Endothelial cell of umbilical vein (primary cell): ENCODE data around the gene MAL. TPM values are rescaled to one million over a fixed set of nuclear protein-coding genes. Genes with fewer than 3 reads are reported as not detected.

Experiments used
- BruUV-seq: library from RNA; stranded (reverse); fragments of 400-500 nt; replicated peaks from 2 replicates; lab custom pipeline; 2021; lab: Mats Ljungman, UMichigan
- CTCF ChIA-PET: fragments of 300-600, 350-600 bp; sonication (Branson Sonifier 250); formaldehyde crosslinking; loops from one replicate; lab custom pipeline; 2021; ENCODE audit warnings: antibody characterized with exemption, inconsistent platforms; lab: Charles Lee
- POLR2A ChIA-PET: fragments of 300-600, 350-600 bp; sonication (Branson Sonifier 250); formaldehyde crosslinking; loops from one replicate; lab custom pipeline; 2021; ENCODE audit warnings: antibody characterized with exemption, inconsistent platforms; lab: Charles Lee
- DNase-seq: peaks from one replicate; pipeline ENCODE4 v3.0.0-alpha.2; 2011; ENCODE audit warnings: low read depth, low spot score
- FAIRE-seq: peaks from 2 replicates; lab custom pipeline; 2011; peaks lifted over from hg19 to GRCh38; lab: Jason Lieb, UNC
- H2AFZ ChIP-seq: 2 replicates; pipeline ENCODE4 v1.6.0; 2012; ENCODE audit warnings: low read depth, low read length, control low read depth, inconsistent platforms
- H3K27ac ChIP-seq: 2 replicates; pipeline ENCODE4 v1.5.1; 2011; ENCODE audit warnings: low read depth, mild to moderate bottlenecking, control low read depth, low read length, moderate library complexity; ENCODE audit not compliant: insufficient read depth
- H3K27me3 ChIP-seq, 2 experiments: 2 replicates each; pipeline versions ENCODE4 v1.6.0 to v1.6.1; 2011; ENCODE audit warnings: low read length in 2 of 2, mixed read lengths in 1 of 2; ENCODE audit not compliant: control insufficient read depth in 2 of 2, insufficient read depth in 2 of 2
- H3K36me3 ChIP-seq, 2 experiments: 2 replicates in 1 of 2; 3 replicates in 1 of 2; pipeline ENCODE4 v1.5.1; 2011; ENCODE audit warnings: low read length in 2 of 2, mild to moderate bottlenecking in 1 of 2, moderate library complexity in 1 of 2; ENCODE audit not compliant: control insufficient read depth in 2 of 2, insufficient read depth in 2 of 2; ENCODE audit errors: extremely low read depth in 1 of 2
- H3K4me1 ChIP-seq: 3 replicates; pipeline ENCODE4 v1.5.1; 2011; ENCODE audit warnings: mild to moderate bottlenecking, low read length; ENCODE audit not compliant: control insufficient read depth, insufficient read depth; ENCODE audit errors: extremely low read depth
- H3K4me2 ChIP-seq: 2 replicates; pipeline ENCODE4 v1.6.1; 2011; ENCODE audit warnings: low read length, control low read depth, mixed read lengths; ENCODE audit not compliant: insufficient read depth
- H3K4me3 ChIP-seq, 3 experiments: fragments of 200-600 bp in 1 of 3; sonication (generic), shearing (Covaris generic) in 1 of 3; replicated peaks in 1 of 3; 2 replicates each; pipeline ENCODE4 v1.5.1; 2011 to 2016; ENCODE audit warnings: control low read depth in 3 of 3, low read length in 3 of 3, mild to moderate bottlenecking in 2 of 3, inconsistent platforms in 1 of 3, low read depth in 1 of 3, moderate library complexity in 1 of 3; ENCODE audit not compliant: insufficient read depth in 1 of 3
- H3K79me2 ChIP-seq: 2 replicates; pipeline ENCODE4 v1.6.0; 2012; ENCODE audit warnings: low read length, inconsistent platforms; ENCODE audit not compliant: control insufficient read depth, insufficient read depth
- H3K9ac ChIP-seq: replicated peaks from 2 replicates; pipeline ENCODE3; 2011; ENCODE audit warnings: low read length, control low read depth; ENCODE audit not compliant: insufficient read depth; ENCODE audit errors: extremely low read depth
- H3K9me1 ChIP-seq: replicated peaks from 3 replicates; pipeline ENCODE4 v1.6.0; 2011; ENCODE audit warnings: mild to moderate bottlenecking, low read length; ENCODE audit not compliant: control insufficient read depth, insufficient read depth; ENCODE audit errors: extremely low read depth
- H3K9me3 ChIP-seq: replicated peaks from 2 replicates; pipeline ENCODE4 v1.5.1; 2012; ENCODE audit warnings: low read length, inconsistent platforms; ENCODE audit not compliant: control insufficient read depth, insufficient read depth
- H4K20me1 ChIP-seq: replicated peaks from 2 replicates; pipeline ENCODE3; 2011; ENCODE audit warnings: mild to moderate bottlenecking, low read length; ENCODE audit not compliant: control insufficient read depth, insufficient read depth; ENCODE audit errors: extremely low read depth
- FOS ChIP-seq: IDR thresholded peaks from 2 replicates; pipeline ENCODE4 v1.6.1; 2011; ENCODE audit warnings: mild to moderate bottlenecking, low read length, moderate library complexity, borderline replicate concordance; ENCODE audit not compliant: insufficient read depth
- GATA2 ChIP-seq: IDR thresholded peaks from 2 replicates; pipeline ENCODE4 v1.7.0; 2011; ENCODE audit warnings: low read depth, mild to moderate bottlenecking, moderate library complexity, mixed read lengths, low read length; ENCODE audit not compliant: insufficient read length, insufficient read depth
- JUN ChIP-seq: IDR thresholded peaks from 2 replicates; pipeline ENCODE4 v1.6.1; 2011; ENCODE audit warnings: borderline replicate concordance, low read depth; ENCODE audit not compliant: insufficient read length, insufficient read depth
- POLR2A ChIP-seq: IDR thresholded peaks from 2 replicates; pipeline ENCODE4 v1.6.1; 2012; ENCODE audit warnings: low read depth, mild to moderate bottlenecking, control low read depth, low read length
- dilution Hi-C: fragments of 300-500 bp; cut with MboI; formaldehyde crosslinking; loops from one replicate; pipeline ENCODE4 v1.15.0; 2019; ENCODE audit warnings: low sequenced_read_pairs; ENCODE audit not compliant: extremely low pct_ligation_motif_present
- intact Hi-C: fragments of 100-400 bp; cut with micrococcal nuclease; formaldehyde crosslinking; loops from one replicate; pipeline ENCODE4 v1.10.0; 2022
- polyA plus RNA-seq, 4 experiments: library from polyadenylated mRNA; depleted of rRNA in 3 of 4; stranded (reverse) in 3 of 4; unstranded in 1 of 4; fragments of >200 nt; gene quantifications; 2 replicates each; pipeline versions ENCODE4 v1.2.1 to v1.2.3, GENCODE V29; 2011 to 2012; ENCODE audit warnings: missing spikeins in 1 of 4
- total RNA-seq: library from RNA; stranded (reverse); gene quantifications from 2 replicates; pipeline ENCODE4 v1.2.3, GENCODE V29; 2021
- TF ChIP-seq, protein P1 (sequence below), 2 donors: IDR thresholded peaks; 1 replicate in 1 of 2; 2 replicates in 1 of 2; pipeline ENCODE4 v1.5.1; 2011; ENCODE audit warnings: low read length in 2 of 2, mild to moderate bottlenecking in 2 of 2, moderate library complexity in 2 of 2, control low read depth in 1 of 2, inconsistent platforms in 1 of 2, low read depth in 1 of 2; ENCODE audit not compliant: insufficient read depth in 1 of 2; ENCODE audit errors: extremely low read depth in 1 of 2
- TF ChIP-seq, protein P2 (sequence below): IDR thresholded peaks from 2 replicates; pipeline ENCODE4 v1.6.1; 2011; ENCODE audit not compliant: insufficient read depth, insufficient read length

MAL gene
- total and polyA plus RNA-seq, 2 donors (not counting 3 experiments of a cell fraction or from before 2014, with no cell fraction given), result not detected

- intact Hi-C loops, result no loop called here
- FAIRE-seq, result no peak
Observed at GRCh38 chr2:94980406-94980805, 45.1 kb upstream of the MAL start.

More at GRCh38 chr2:94980406-94980805, 45.1 kb upstream of the MAL start:
- DNase-seq, result no peak
- dilution Hi-C loops, result no loop called here
- H3K27me3 ChIP-seq, result no peaks in the 10 kb centered on the region
- TF ChIP-seq FOS (no peak), GATA2 (no peak), POLR2A (no peak), JUN (no peak)
- TF ChIP-seq, protein P1, sequence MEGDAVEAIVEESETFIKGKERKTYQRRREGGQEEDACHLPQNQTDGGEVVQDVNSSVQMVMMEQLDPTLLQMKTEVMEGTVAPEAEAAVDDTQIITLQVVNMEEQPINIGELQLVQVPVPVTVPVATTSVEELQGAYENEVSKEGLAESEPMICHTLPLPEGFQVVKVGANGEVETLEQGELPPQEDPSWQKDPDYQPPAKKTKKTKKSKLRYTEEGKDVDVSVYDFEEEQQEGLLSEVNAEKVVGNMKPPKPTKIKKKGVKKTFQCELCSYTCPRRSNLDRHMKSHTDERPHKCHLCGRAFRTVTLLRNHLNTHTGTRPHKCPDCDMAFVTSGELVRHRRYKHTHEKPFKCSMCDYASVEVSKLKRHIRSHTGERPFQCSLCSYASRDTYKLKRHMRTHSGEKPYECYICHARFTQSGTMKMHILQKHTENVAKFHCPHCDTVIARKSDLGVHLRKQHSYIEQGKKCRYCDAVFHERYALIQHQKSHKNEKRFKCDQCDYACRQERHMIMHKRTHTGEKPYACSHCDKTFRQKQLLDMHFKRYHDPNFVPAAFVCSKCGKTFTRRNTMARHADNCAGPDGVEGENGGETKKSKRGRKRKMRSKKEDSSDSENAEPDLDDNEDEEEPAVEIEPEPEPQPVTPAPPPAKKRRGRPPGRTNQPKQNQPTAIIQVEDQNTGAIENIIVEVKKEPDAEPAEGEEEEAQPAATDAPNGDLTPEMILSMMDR (IDR thresholded peaks at IDR 0.05; ENCODE audit: extremely low read depth in 1 of 2, insufficient read depth in 1 of 2, low read depth in 1 of 2, low read length in 2 of 2), result no peak
- TF ChIP-seq, protein P2, sequence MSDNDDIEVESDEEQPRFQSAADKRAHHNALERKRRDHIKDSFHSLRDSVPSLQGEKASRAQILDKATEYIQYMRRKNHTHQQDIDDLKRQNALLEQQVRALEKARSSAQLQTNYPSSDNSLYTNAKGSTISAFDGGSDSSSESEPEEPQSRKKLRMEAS, result no peak
- no peaks in the 10 kb centered on the region for H3K9me3 ChIP-seq
- POLR2A ChIA-PET, result no interaction called here
- no peaks in the 10 kb centered on the region for H3K4me1 ChIP-seq
- no peak overlapping the region for H2AFZ ChIP-seq
- H4K20me1 ChIP-seq, result no peaks in the 10 kb centered on the region
- no TSS peak for BruUV-seq
- H3K27ac ChIP-seq, result no peak overlapping the region
- H3K9me1 ChIP-seq, result no peaks in the 10 kb centered on the region
- CTCF ChIA-PET, result interaction anchor here (2.4 kb wide), 1 partner anchor 24 kb away, joined by 8 read pairs; no protein-coding TSS in a partner anchor
- H3K79me2 ChIP-seq, result no peaks in the 10 kb centered on the region
- H3K4me2 ChIP-seq, result no peak overlapping the region
- no peaks in the 10 kb centered on the region for H3K36me3 ChIP-seq
- no peak overlapping the region for H3K4me3 ChIP-seq
- H3K9ac ChIP-seq, result no peak overlapping the region
